Activated T-helper 1 cell treated with anti-CD3 and anti-CD28 coated beads, Interleukin-12 subunit alpha, Interleukin-12 subunit beta, Interleukin-2, Interleukin-4 antibody, amounts not matched to agents 30 ng/mL and 10 ng/mL and 1 ng/mL, durations not matched to agents 14 hours and 24 hours and 36 hours (primary cell): ENCODE results near the gene CBLN3. TPM values are rescaled to one million over a fixed set of nuclear protein-coding genes. Genes with fewer than 3 reads are reported as not detected.

Experiments
- DNase-seq: peaks from one replicate; pipeline ENCODE4 v3.0.0; 2021; ENCODE audit warnings: low spot score
- H3K27ac Mint-ChIP-seq: one replicate; pipeline ENCODE4 v1.8.0; 2021; ENCODE audit warnings: mild to moderate bottlenecking, mixed read lengths
- H3K27me3 Mint-ChIP-seq: one replicate; pipeline ENCODE4 v1.8.0; 2022; ENCODE audit warnings: mild to moderate bottlenecking, moderate library complexity, mixed read lengths; ENCODE audit not compliant: insufficient read depth
- H3K36me3 Mint-ChIP-seq: one replicate; pipeline ENCODE4 v1.8.0; 2021; ENCODE audit warnings: low read depth, mixed read lengths
- H3K4me1 Mint-ChIP-seq: one replicate; pipeline ENCODE4 v1.8.0; 2021; ENCODE audit warnings: low read depth, mixed read lengths
- H3K4me3 Mint-ChIP-seq: one replicate; pipeline ENCODE4 v1.8.0; 2021; ENCODE audit warnings: mild to moderate bottlenecking, moderate library complexity, mixed read lengths
- H3K9me3 Mint-ChIP-seq: one replicate; pipeline ENCODE4 v1.8.0; 2021; ENCODE audit warnings: mixed read lengths
- intact Hi-C: fragments of 100-400 bp; cut with micrococcal nuclease; formaldehyde crosslinking; loops from one replicate; pipeline ENCODE4 v1.15.1; 2024
- total RNA-seq: library from RNA; stranded (reverse); gene quantifications from 2 replicates; pipeline ENCODE4 v1.2.3, GENCODE V29; 2022

The CBLN3 gene
- total RNA-seq, 1 donor from 2014 or later = 5.5 TPM

DNA sequence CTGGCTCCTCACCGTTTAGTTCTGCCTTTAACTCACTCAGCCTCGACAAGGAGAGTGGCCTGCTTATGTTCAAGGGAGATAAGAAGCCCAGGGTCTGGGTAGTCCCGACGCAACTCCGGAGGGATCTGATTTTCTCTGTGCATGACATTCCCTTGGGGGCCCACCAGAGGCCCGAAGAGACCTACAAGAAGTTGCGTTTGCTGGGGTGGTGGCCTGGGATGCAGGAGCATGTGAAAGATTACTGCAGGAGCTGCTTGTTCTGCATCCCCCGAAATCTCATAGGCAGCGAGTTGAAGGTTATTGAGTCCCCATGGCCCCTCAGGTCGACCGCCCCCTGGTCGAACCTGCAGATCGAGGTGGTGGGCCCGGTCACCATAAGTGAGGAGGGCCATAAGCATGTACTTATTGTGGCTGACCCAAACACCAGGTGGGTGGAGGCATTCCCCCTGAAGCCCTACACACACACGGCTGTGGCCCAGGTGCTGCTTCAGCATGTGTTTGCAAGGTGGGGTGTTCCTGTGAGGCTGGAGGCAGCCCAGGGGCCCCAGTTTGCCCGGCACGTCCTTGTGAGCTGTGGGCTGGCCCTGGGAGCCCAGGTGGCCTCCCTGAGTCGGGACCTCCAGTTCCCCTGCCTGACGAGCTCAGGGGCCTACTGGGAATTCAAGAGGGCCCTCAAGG, 13.1 kb downstream of the CBLN3 start:
- Mint-ChIP-seq H3K4me1 (no peaks in the 10 kb centered on the region), H3K27ac (no peak overlapping the region), H3K27me3 (peaks cover 6% of the 10 kb centered on the region), H3K4me3 (no peak overlapping the region), H3K9me3 (no peaks in the 10 kb centered on the region), H3K36me3 (no peaks in the 10 kb centered on the region)
- intact Hi-C loops = no loop called here
- DNase-seq = no peak

DNA sequence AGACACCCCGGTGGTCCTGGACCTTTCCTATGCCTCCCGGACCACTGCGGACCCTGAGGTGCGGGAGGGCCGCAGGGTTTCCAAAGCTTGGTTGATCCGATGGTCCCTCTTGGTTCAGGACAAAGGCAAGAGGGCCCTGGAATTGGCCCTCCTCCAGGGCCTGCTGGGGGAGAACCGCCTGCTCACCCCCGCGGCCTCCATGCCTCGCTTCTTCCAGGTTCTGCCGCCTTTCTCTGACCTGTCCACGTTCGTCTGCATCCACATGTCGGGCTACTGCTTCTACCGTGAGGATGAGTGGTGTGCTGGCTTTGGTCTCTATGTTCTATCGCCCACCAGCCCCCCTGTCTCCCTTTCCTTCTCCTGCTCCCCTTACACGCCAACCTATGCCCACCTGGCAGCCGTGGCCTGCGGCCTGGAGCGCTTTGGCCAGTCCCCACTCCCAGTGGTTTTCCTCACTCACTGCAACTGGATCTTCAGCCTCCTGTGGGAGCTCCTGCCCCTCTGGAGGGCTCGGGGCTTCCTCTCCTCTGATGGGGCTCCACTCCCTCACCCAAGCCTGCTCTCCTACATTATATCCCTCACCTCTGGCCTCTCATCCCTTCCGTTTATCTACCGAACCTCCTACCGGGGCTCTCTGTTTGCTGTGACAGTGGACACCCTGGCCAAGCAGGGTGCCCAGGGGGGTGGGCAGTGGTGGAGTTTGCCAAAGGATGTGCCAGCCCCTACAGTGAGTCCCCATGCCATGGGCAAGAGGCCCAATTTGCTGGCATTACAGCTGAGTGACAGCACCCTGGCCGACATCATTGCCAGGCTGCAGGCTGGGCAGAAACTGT, 13.8 kb downstream of the CBLN3 start:
- H3K27ac Mint-ChIP-seq = no peak overlapping the region
- peaks cover 6% of the 10 kb centered on the region for H3K27me3 Mint-ChIP-seq
- H3K9me3 Mint-ChIP-seq = no peaks in the 10 kb centered on the region
- no peaks in the 10 kb centered on the region for H3K4me1 Mint-ChIP-seq
- intact Hi-C loops = no loop called here
- H3K36me3 Mint-ChIP-seq = no peaks in the 10 kb centered on the region
- DNase-seq = no peak
- H3K4me3 Mint-ChIP-seq = no peak overlapping the region

DNA sequence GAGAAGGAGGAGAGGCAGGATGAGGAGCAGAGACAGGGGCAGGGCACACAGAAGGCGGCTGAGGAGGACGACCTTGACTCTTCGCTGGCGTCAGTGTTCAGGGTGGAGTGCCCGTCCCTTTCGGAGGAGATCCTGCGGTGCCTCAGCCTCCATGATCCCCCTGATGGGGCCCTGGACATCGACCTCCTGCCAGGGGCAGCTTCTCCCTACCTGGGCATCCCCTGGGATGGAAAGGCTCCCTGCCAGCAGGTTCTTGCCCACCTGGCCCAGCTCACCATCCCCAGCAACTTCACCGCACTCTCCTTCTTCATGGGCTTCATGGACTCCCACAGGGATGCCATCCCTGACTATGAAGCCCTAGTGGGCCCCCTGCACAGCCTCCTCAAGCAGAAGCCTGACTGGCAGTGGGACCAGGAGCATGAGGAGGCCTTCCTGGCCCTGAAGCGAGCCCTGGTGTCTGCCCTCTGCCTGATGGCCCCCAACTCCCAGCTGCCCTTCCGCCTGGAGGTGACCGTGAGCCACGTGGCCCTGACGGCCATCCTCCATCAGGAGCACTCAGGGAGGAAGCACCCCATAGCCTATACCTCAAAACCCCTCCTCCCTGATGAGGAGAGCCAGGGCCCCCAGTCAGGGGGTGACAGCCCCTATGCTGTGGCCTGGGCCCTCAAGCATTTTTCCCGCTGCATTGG, 14.6 kb downstream of the CBLN3 start:
- Mint-ChIP-seq H3K36me3 (no peaks in the 10 kb centered on the region), H3K27ac (no peak overlapping the region), H3K4me3 (no peak overlapping the region), H3K4me1 (no peaks in the 10 kb centered on the region), H3K9me3 (no peaks in the 10 kb centered on the region), H3K27me3 (peaks cover 4% of the 10 kb centered on the region)
- DNase-seq = no peak
- intact Hi-C loops = no loop called here

DNA sequence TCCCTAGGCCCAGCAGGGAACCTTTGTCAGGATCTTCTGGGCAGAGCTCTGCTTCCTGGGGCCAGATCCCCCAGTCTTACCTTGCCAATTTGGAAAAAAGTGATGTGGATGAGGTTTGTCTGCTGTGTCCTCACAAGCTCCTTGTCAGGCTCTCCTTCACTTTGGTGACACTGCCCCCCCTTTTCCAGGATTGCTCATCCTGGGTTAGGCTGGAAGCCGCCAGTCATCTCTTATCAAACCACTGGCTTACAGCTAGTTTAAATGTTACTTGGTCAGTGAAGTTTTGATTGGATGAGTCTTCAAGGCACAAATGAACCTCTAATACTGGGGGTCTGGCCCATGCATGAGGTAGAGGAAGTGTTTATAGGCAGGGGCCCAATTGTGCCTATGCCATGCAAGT, 15.4 kb downstream of the CBLN3 start:
- no peaks in the 10 kb centered on the region for H3K9me3 Mint-ChIP-seq
- no peaks in the 10 kb centered on the region for H3K4me1 Mint-ChIP-seq
- no peak overlapping the region for H3K4me3 Mint-ChIP-seq
- no peaks in the 10 kb centered on the region for H3K36me3 Mint-ChIP-seq
- H3K27ac Mint-ChIP-seq = no peak overlapping the region
- intact Hi-C loops = no loop called here
- DNase-seq = no peak
- peaks cover 2% of the 10 kb centered on the region for H3K27me3 Mint-ChIP-seq

DNA sequence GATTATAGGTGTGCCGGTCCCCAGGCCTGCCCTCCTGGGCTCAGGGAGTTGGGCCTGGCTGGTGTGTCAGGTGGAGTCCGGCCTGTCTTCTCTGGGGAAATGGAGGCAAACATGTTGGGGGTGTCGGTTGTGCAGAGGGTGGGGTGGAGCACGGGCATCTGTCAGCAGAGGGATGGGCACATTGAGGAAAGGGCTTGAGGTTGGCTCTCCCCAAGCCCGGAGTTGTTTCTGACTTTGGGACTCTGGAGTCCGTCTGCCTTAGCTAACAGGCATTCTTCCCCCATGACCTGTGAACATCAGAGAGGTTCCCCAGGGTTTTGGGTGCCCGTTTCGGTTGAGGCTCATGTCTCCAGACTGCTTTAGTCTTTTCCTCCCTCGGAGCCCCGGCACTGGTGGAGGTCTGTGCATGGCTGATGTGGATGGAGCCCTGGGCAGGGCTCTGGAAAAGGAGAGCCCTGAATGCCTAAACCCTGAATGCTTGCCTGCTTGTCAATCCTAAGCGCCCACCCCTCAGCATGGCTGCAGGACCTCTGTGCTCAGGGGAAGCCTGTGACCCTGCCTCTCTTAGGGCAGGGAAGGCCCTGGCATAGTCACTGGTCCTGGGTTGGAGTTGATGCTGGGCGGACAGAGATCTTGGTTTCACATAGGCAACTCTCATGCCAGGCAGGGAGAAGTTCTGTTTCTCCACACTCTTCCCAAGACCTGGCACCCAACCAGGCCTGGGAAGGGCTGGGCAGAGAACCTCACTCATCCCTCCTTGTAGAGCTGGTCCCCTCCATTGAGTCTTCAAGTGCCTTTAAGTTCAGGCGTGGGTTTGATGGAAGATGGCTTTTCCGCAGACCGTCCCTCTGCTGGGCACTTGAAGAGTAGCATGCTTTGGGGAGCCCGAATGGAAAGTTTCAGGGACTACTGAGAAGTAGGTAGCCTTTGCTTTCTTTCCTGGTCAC, 17.8 kb downstream of the CBLN3 start:
- no peaks in the 10 kb centered on the region for H3K36me3 Mint-ChIP-seq
- no peak for DNase-seq
- H3K9me3 Mint-ChIP-seq = no peaks in the 10 kb centered on the region
- H3K4me1 Mint-ChIP-seq = no peaks in the 10 kb centered on the region
- intact Hi-C loops = no loop called here
- H3K27me3 Mint-ChIP-seq = no peaks in the 10 kb centered on the region
- no peak overlapping the region for H3K27ac Mint-ChIP-seq
- H3K4me3 Mint-ChIP-seq = no peak overlapping the region

DNA sequence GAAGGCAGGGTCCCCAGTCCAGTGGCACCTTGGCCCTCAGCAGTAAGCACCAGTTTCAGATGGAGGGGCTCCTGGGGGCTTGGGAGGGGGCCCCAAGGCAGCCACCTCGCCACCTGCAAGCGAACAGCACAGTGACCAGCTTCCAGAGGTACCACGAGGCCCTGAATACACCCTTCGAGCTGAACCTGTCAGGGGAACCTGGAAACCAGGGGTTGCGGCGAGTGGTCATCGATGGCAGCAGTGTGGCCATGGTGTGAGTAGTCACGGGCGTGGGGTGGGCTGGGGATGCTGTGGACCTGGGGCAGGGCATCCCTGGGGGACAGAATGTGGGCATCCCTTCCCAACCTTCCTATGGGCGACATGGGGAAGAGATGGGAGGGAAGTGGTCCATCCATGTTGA, 19.5 kb downstream of the CBLN3 start:
- Mint-ChIP-seq H3K4me3 (no peak overlapping the region), H3K36me3 (no peaks in the 10 kb centered on the region), H3K9me3 (no peaks in the 10 kb centered on the region), H3K27me3 (peaks cover 5% of the 10 kb centered on the region), H3K27ac (no peak overlapping the region), H3K4me1 (no peaks in the 10 kb centered on the region)
- no peak for DNase-seq
- intact Hi-C loops = no loop called here

DNA sequence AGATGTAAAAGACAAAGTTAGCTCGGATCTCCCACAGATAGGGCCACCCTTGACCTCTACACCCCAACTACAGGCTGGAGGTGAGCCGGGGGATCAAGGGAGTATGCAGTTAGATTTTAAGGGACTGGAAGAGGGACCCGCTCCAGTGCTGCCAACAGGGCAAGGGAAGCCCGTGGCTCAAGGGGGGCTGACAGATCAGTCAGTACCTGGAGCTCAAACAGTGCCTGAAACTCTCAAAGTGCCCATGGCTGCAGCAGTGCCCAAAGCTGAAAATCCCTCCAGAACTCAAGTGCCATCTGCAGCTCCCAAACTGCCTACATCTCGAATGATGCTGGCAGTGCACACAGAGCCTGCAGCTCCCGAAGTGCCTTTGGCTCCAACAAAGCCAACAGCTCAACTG, 20.3 kb downstream of the CBLN3 start:
- Mint-ChIP-seq H3K9me3 (no peaks in the 10 kb centered on the region), H3K27me3 (peaks cover 13% of the 10 kb centered on the region), H3K27ac (no peak overlapping the region), H3K4me1 (no peaks in the 10 kb centered on the region), H3K4me3 (no peak overlapping the region), H3K36me3 (no peaks in the 10 kb centered on the region)
- intact Hi-C loops = no loop called here
- DNase-seq = no peak

DNA sequence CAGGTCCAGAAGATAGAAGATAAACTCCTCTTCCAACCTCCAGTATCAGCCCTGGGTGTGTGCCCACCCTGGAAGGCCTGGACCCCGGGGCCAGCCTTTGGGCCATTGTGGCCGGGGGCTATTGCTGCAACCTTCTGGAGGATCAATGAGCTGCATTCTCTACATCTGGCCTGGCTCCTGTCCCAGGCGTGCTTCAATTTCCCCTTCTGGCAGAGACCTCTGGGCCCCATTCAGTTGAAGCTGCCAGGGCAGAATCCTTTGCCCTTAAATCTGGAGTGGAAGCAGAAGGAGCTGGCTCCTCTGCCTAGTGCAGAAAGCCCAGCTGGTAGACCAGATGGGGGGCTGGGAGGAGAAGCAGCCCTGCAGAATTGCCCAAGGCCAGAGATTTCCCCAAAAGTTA, 20.7 kb downstream of the CBLN3 start:
- H3K27ac Mint-ChIP-seq = no peak overlapping the region
- no peaks in the 10 kb centered on the region for H3K9me3 Mint-ChIP-seq

DNA sequence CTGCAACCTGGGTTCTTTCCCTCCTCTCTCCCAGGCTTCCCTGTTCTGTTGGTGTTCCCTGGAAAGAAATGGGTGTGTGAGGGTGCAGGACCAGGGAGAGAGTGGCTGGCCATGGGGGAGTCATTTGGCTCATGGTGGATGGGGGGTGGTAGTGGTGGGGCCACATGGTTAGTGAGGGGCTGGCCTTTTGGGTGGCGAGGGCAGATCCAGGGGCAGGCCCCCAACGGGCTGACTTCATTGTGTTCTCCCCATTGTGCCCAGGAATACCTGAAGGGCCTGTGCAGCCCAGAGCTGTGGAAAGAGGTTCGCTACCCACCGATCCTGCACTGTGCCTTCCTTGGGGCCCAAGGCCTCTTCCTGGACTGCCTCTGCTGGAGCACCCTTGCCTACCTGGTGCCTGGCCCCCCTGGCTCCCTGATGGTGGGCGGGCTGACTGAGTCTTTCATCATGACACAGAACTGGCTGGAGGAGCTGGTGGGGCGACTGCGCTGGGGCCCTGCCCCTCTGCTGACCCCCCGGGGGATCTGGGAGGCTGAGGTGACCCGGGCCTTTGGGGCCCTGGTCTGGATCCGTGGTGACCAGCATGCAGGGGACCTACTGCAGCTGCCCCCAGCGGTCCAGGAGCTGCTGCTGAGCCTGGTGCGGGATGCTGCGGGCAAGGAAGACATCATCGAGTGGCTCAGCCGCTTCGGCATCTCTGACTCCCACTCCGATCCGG, 21.7 kb downstream of the CBLN3 start:
- Mint-ChIP-seq H3K27ac (no peak overlapping the region), H3K27me3 (peaks cover 25% of the 10 kb centered on the region), H3K36me3 (no peaks in the 10 kb centered on the region), H3K4me3 (no peak overlapping the region), H3K4me1 (no peaks in the 10 kb centered on the region), H3K9me3 (no peaks in the 10 kb centered on the region)
- DNase-seq = no peak
- intact Hi-C loops = no loop called here

More for the DNA sequence above, 20.7 kb downstream of the CBLN3 start:
- Mint-ChIP-seq H3K27me3 (peaks cover 16% of the 10 kb centered on the region), H3K4me3 (no peak overlapping the region), H3K4me1 (no peaks in the 10 kb centered on the region), H3K36me3 (no peaks in the 10 kb centered on the region)
- DNase-seq = no peak
- intact Hi-C loops = no loop called here

DNA sequence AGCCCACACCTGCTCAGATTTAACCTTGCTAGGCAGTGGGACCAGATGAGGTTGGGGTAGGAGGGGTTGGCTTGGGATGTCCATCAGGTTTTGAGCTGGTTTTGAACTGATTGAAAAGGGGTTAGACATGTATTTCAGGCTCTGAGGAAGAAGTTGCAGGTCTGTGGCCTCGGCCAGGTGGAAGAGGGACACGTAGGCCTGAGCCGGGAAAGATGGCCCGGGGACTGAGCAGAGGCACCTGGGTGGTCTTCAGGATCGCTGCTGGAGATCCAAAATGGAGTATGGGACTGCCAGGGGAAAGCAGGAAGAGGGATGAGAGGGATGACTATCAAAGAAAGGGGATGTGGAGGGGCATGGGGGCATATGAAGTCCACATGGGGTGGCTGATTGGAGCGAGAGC, 23.1 kb downstream of the CBLN3 start:
- Mint-ChIP-seq H3K27me3 (peaks cover 25% of the 10 kb centered on the region), H3K9me3 (no peaks in the 10 kb centered on the region), H3K27ac (no peak overlapping the region), H3K36me3 (no peaks in the 10 kb centered on the region), H3K4me3 (no peak overlapping the region), H3K4me1 (no peaks in the 10 kb centered on the region)
- intact Hi-C loops = no loop called here
- DNase-seq = no peak

DNA sequence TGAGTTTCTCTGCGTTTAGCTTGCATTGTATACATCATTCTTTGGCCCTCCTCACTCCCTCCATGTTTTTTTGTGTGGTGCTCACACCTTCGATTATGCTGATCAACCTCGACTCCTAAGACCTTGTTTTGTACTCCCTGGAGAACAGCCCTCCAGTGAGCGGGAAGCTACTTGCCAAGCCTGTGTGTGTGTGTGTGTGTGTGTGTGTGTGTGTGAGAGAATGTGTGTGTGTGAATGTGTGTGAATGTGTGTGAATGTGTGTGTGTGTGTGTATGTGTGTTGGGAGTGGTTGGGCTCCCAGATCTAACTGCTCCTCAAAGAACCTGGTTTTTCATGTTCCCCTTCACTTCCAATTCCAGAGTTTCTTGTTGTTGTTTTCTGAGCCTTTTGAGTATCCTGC, 24.7 kb downstream of the CBLN3 start:
- H3K27ac Mint-ChIP-seq = no peak overlapping the region
- H3K9me3 Mint-ChIP-seq = no peaks in the 10 kb centered on the region
- no peaks in the 10 kb centered on the region for H3K36me3 Mint-ChIP-seq
- no peaks in the 10 kb centered on the region for H3K4me1 Mint-ChIP-seq
- no peak for DNase-seq
- intact Hi-C loops = no loop called here
- no peak overlapping the region for H3K4me3 Mint-ChIP-seq
- H3K27me3 Mint-ChIP-seq = peaks cover 30% of the 10 kb centered on the region
